ENCODE measurements around the gene LDLRAD3.

DNA sequence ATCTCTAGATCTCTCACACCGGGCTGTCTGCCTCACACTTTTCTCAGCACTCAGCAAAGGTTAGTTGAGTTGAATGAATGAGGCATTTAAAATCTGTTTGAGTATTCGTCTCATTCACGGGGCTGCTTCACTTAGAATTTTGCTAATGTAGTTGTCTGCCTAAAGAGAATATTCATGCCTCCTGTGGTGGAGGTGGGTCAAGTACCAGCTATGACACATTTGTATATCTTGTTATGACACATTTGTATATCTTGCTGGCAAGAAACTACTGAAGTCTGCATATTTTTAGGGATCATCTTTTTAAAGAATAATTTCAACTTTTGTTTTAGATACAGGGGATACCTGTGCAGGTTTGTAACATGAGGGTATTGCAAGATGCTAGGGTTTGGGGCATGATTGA is 43.1 kb downstream of the LDLRAD3 start:
- TF ChIP-seq, protein P1, sequence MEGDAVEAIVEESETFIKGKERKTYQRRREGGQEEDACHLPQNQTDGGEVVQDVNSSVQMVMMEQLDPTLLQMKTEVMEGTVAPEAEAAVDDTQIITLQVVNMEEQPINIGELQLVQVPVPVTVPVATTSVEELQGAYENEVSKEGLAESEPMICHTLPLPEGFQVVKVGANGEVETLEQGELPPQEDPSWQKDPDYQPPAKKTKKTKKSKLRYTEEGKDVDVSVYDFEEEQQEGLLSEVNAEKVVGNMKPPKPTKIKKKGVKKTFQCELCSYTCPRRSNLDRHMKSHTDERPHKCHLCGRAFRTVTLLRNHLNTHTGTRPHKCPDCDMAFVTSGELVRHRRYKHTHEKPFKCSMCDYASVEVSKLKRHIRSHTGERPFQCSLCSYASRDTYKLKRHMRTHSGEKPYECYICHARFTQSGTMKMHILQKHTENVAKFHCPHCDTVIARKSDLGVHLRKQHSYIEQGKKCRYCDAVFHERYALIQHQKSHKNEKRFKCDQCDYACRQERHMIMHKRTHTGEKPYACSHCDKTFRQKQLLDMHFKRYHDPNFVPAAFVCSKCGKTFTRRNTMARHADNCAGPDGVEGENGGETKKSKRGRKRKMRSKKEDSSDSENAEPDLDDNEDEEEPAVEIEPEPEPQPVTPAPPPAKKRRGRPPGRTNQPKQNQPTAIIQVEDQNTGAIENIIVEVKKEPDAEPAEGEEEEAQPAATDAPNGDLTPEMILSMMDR (IDR thresholded peaks at IDR 0.05; ENCODE audit: insufficient read depth, low read depth, low read length) = no peak
- TF ChIP-seq EZH2 (IDR thresholded peaks at IDR 0.05; ENCODE audit: insufficient read depth, low read length) = no peak
